Measurements from ENCODE around the gene HMCN1.
"Not testable (repeated sequence)": the region's sequence is repeated elsewhere in the genome, so short reads cannot be mapped to it uniquely, and the experiment has no call there.

HMCN1 gene

GRCh38 chr1:186155594-186155993 lies 421.4 kb downstream of the HMCN1 start:
- DNase-seq (no peak), ATAC-seq (peak; percentile 55)

GRCh38 chr1:186162895-186163294 lies 428.7 kb downstream of the HMCN1 start:
- DNase-seq, ATAC-seq: not testable (repeated sequence)

- DNase-seq (no peak), ATAC-seq (no peak)
These were observed 430.6 kb downstream of the HMCN1 start for GRCh38 chr1:186164773-186165172.

GRCh38 chr1:186165303-186165702 lies 431.1 kb downstream of the HMCN1 start:
- ATAC-seq, result no peak
- DNase-seq, result no peak

- no peak for DNase-seq
- no peak for ATAC-seq
These were observed 433.0 kb downstream of the HMCN1 start for GRCh38 chr1:186167096-186167668.

- ATAC-seq, result no peak
- DNase-seq, result no peak
These were observed 441.4 kb downstream of the HMCN1 start for GRCh38 chr1:186175588-186175987.

- ATAC-seq, result no peak
These were observed 444.3 kb downstream of the HMCN1 start for GRCh38 chr1:186178426-186179043.

GRCh38 chr1:186179231-186179630 lies 445.0 kb downstream of the HMCN1 start:
- no peak for ATAC-seq
- no peak for DNase-seq

More at GRCh38 chr1:186178426-186179043, 444.3 kb downstream of the HMCN1 start:
- DNase-seq, result no peak

- peak; percentile 26 for DNase-seq
- ATAC-seq, result peak; percentile 77
These were observed 449.0 kb downstream of the HMCN1 start for GRCh38 chr1:186183219-186183618.

- no peak for ATAC-seq
- no peak for DNase-seq
These were observed 449.9 kb downstream of the HMCN1 start for GRCh38 chr1:186183970-186184628.

- DNase-seq, ATAC-seq: not testable (repeated sequence)
These were observed 452.1 kb downstream of the HMCN1 start for GRCh38 chr1:186186251-186186650.

- no peak for DNase-seq
These were observed 453.4 kb downstream of the HMCN1 start for GRCh38 chr1:186187601-186188000.

GRCh38 chr1:186188004-186188539 lies 453.9 kb downstream of the HMCN1 start:
- ATAC-seq, result peak; percentile 56
- DNase-seq, result no peak

More at GRCh38 chr1:186187601-186188000, 453.4 kb downstream of the HMCN1 start:
- ATAC-seq, result peak; percentile 60

- ATAC-seq (no peak), DNase-seq (no peak)
These were observed 454.5 kb downstream of the HMCN1 start for GRCh38 chr1:186188736-186189135.

GRCh38 chr1:186189156-186189555 lies 455.0 kb downstream of the HMCN1 start:
- ATAC-seq, result no peak
- no peak for DNase-seq

- DNase-seq, result no peak
- no peak for ATAC-seq
These were observed 457.3 kb downstream of the HMCN1 start for GRCh38 chr1:186191511-186191910.

- ATAC-seq (no peak), DNase-seq (no peak)
These were observed 459.0 kb downstream of the HMCN1 start for GRCh38 chr1:186193224-186193623.

GRCh38 chr1:186194107-186194756 lies 460.0 kb downstream of the HMCN1 start:
- no peak for DNase-seq
- no peak for ATAC-seq

GRCh38 chr1:186195377-186195931 lies 461.3 kb downstream of the HMCN1 start:
- ATAC-seq (no peak), DNase-seq (no peak)

GRCh38 chr1:186202271-186202764 lies 468.1 kb downstream of the HMCN1 start:
- DNase-seq (no peak), ATAC-seq (no peak)

- no peak for ATAC-seq
These were observed 468.6 kb downstream of the HMCN1 start for GRCh38 chr1:186202776-186203175.

GRCh38 chr1:186206048-186206570 lies 471.9 kb downstream of the HMCN1 start:
- peak; percentile 49 for ATAC-seq
- no peak for DNase-seq

More at GRCh38 chr1:186202776-186203175, 468.6 kb downstream of the HMCN1 start:
- no peak for DNase-seq
